ENCODE data around the gene ERGIC3. TPM values are rescaled to one million over a fixed set of nuclear protein-coding genes. Genes with fewer than 3 reads are reported as not detected.
A peak's percentile ranks its signal among the peaks of the same experiment; 100 is the strongest.
"Not testable (repeated sequence)": the region's sequence is repeated elsewhere in the genome, so short reads cannot be mapped to it uniquely, and the experiment has no call there.

ERGIC3 gene
- total RNA-seq, 1 experiment from 2014 or later, result 341 TPM

DNA sequence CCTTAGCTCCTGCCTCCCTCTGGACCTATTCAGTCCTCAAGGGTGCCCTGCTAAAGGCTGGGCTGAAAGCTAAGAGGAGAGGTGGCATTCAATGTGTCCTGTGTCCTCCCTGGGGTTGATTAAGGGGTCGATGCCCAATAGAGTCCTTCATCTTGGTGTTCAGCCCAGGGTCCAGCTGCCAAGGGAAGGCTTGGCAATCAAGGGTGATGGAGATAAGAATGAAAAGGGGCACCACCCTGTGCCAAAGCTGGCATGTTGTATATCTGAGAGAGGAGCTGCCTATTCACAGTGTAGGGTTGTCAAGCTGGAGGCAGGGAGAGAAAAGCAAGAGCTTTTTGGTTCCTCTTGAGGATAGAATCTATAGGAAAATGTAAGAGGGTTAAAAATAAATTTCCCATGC lies 24.8 kb upstream of the ERGIC3 start:
- peak overlapping the region; percentile 80 for H3K27ac ChIP-seq
- H3K9me2 ChIP-seq (ENCODE audit: insufficient read depth), result no peaks in the 10 kb centered on the region
- BruUV-seq (replicated peaks), result no TSS peak
- no peaks in the 10 kb centered on the region for H4K20me1 ChIP-seq (ENCODE audit: insufficient read depth)
- CTCF ChIA-PET, result interaction anchor here (0.7 kb wide), 1 partner anchor 13 kb away, joined by 5 read pairs; no protein-coding TSS in a partner anchor
- H3F3A ChIP-seq (ENCODE audit: insufficient read depth, low read depth), result peaks cover 30% of the 10 kb centered on the region
- intact Hi-C loops (cut with micrococcal nuclease; ENCODE audit: unreplicated experiment), result loop anchor here (2.0 kb wide), 1 partner anchor 438 kb away; the partner anchor contains the start of gene SCAND1
- no peak for DNase-seq
- POLR2A ChIA-PET (ENCODE audit: unreplicated experiment), result interaction anchor here (0.5 to 0.6 kb wide), 2 partner anchors 20 to 24 kb away, joined by 6 to 7 read pairs; no protein-coding TSS in a partner anchor
- no peak overlapping the region for H2AFZ ChIP-seq
- no peaks in the 10 kb centered on the region for H3K27me3 ChIP-seq (ENCODE audit: insufficient read depth, low read depth)
- no peak for TF ChIP-seq EZH2 (IDR thresholded peaks at IDR 0.05; ENCODE audit: low read depth)
- TF ChIP-seq, protein P1, sequence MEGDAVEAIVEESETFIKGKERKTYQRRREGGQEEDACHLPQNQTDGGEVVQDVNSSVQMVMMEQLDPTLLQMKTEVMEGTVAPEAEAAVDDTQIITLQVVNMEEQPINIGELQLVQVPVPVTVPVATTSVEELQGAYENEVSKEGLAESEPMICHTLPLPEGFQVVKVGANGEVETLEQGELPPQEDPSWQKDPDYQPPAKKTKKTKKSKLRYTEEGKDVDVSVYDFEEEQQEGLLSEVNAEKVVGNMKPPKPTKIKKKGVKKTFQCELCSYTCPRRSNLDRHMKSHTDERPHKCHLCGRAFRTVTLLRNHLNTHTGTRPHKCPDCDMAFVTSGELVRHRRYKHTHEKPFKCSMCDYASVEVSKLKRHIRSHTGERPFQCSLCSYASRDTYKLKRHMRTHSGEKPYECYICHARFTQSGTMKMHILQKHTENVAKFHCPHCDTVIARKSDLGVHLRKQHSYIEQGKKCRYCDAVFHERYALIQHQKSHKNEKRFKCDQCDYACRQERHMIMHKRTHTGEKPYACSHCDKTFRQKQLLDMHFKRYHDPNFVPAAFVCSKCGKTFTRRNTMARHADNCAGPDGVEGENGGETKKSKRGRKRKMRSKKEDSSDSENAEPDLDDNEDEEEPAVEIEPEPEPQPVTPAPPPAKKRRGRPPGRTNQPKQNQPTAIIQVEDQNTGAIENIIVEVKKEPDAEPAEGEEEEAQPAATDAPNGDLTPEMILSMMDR (conservative IDR thresholded peaks at IDR 0.05), result no peak
- H3K36me3 ChIP-seq (ENCODE audit: low read depth), result no peaks in the 10 kb centered on the region
- peak overlapping the region; percentile 45 for H3K4me2 ChIP-seq
- H3K79me2 ChIP-seq (ENCODE audit: low read depth), result no peaks in the 10 kb centered on the region
- no peak overlapping the region for H3K4me3 ChIP-seq
- H3K9me3 ChIP-seq (ENCODE audit: insufficient read depth, low read depth), result no peaks in the 10 kb centered on the region
- H3K4me1 ChIP-seq (replicated peaks; ENCODE audit: insufficient read depth), result peaks cover 36% of the 10 kb centered on the region

DNA sequence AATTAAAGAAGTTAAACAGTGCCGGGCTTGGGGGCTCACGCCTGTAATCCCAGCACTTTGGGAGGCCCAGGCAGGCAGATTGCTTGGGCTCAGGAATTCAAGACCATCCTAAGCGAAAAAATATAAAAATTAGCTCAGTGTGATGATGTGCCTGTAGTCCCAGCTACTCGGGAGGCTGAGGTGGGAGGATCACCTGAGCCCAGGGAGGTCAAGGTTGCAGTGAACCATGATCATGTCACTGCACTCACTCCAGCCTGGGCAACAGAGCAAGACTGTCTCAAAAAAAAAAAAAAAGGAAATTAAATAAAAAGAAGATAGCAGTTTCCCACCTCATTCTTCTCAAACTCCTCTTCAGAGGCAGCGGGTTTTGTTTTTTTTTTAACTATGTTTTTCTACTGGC lies 24.1 kb upstream of the ERGIC3 start:
- not testable (repeated sequence) for H3K9me3 ChIP-seq (ENCODE audit: insufficient read depth, low read depth); H3K4me2 ChIP-seq; H3K27me3 ChIP-seq (ENCODE audit: insufficient read depth, low read depth); H3K9me2 ChIP-seq (ENCODE audit: insufficient read depth); H3K79me2 ChIP-seq (ENCODE audit: low read depth); H4K20me1 ChIP-seq (ENCODE audit: insufficient read depth); BruUV-seq (replicated peaks); DNase-seq; H3K4me3 ChIP-seq; H2AFZ ChIP-seq; H3K27ac ChIP-seq; H3K36me3 ChIP-seq (ENCODE audit: low read depth)
- ChIA-PET CTCF (interaction anchor here (0.7 kb wide), 1 partner anchor 13 kb away, joined by 5 read pairs; no protein-coding TSS in a partner anchor), POLR2A (ENCODE audit: unreplicated experiment) (interaction anchor here (0.6 kb wide), 1 partner anchor 24 kb away, joined by 6 read pairs; no protein-coding TSS in a partner anchor)
- Histone ChIP-seq H3K4me1 (replicated peaks; ENCODE audit: insufficient read depth) (peaks cover 36% of the 10 kb centered on the region), H3F3A (ENCODE audit: insufficient read depth, low read depth) (peaks cover 30% of the 10 kb centered on the region)
- intact Hi-C loops (cut with micrococcal nuclease; ENCODE audit: unreplicated experiment), result loop anchor here (2.0 kb wide), 1 partner anchor 437 kb away; the partner anchor contains the start of gene SCAND1

DNA sequence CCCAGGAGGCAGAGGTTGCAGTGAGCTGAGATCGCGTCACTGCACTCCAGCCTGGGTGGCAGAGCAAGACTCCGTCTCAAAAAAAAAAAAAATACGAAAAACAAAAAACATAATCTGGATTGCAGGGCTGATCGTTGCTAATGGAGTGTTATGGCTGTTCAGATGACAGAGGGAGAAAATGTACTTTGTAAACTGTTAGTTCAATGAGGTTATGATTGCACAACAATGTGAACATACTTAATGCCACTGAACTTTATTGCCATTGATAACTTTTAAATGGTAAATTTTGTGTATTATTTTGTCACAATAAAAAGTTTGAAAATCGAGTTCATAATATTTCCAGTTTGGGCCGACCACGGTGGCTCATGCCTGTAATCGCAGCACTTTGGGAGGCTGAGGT lies 22.9 kb upstream of the ERGIC3 start:
- no peaks in the 10 kb centered on the region for H4K20me1 ChIP-seq (ENCODE audit: insufficient read depth)
- intact Hi-C loops (cut with micrococcal nuclease; ENCODE audit: unreplicated experiment), result no loop called here
- no TSS peak for BruUV-seq (replicated peaks)
- no peaks in the 10 kb centered on the region for H3K79me2 ChIP-seq (ENCODE audit: low read depth)
- no peak for TF ChIP-seq EZH2 (IDR thresholded peaks at IDR 0.05; ENCODE audit: low read depth)
- TF ChIP-seq, protein P1 (conservative IDR thresholded peaks at IDR 0.05), result no peak
- no peak overlapping the region for H2AFZ ChIP-seq
- H3K4me1 ChIP-seq (replicated peaks; ENCODE audit: insufficient read depth), result peaks cover 36% of the 10 kb centered on the region
- no peaks in the 10 kb centered on the region for H3K9me3 ChIP-seq (ENCODE audit: insufficient read depth, low read depth)
- H3K4me2 ChIP-seq, result no peak overlapping the region
- POLR2A ChIA-PET (ENCODE audit: unreplicated experiment), result interaction anchor here (0.6 kb wide), 1 partner anchor 103 kb away, joined by 3 read pairs; no protein-coding TSS in a partner anchor
- H3F3A ChIP-seq (ENCODE audit: insufficient read depth, low read depth), result peaks cover 27% of the 10 kb centered on the region
- DNase-seq, result no peak
- no peaks in the 10 kb centered on the region for H3K9me2 ChIP-seq (ENCODE audit: insufficient read depth)
- no peaks in the 10 kb centered on the region for H3K27me3 ChIP-seq (ENCODE audit: insufficient read depth, low read depth)
- H3K36me3 ChIP-seq (ENCODE audit: low read depth), result no peaks in the 10 kb centered on the region
- no peak overlapping the region for H3K4me3 ChIP-seq
- CTCF ChIA-PET, result interaction anchor here (0.7 kb wide), 2 partner anchors 435 to 1160 kb away, joined by 3 to 15 read pairs; no protein-coding TSS in a partner anchor
- no peak overlapping the region for H3K27ac ChIP-seq

Measured in PC-9 (cell line).